ENCODE measurements around the gene EXOC4. TPM values are rescaled to one million over a fixed set of nuclear protein-coding genes. Genes with fewer than 3 reads are reported as not detected.

The EXOC4 gene
- total RNA-seq, 1 donor from 2014 or later = 67.7 TPM

DNA sequence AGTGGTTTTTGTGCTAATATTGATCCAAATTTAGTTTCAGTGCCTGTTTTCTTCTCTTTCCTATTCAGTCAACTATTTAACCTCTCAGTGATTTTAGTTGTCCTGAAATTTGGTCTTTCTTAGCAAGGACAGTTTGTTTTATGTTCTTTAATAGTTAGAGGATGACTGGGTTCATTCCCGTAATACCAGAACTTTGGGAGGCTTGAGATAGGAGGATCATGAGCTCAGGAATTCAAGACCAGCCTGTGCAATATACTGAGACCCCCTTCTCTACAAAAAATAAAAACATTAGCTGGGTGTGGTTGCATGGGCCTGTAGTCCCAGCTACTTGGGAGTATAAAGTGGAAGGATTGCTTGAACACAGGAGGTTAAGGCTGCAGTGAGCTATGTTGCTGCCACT lies 148.3 kb downstream of the EXOC4 start:
- no peak overlapping the region for H3K4me3 Mint-ChIP-seq (ENCODE audit: unreplicated experiment)
- DNase-seq (ENCODE audit: low spot score) = no peak
- no peaks in the 10 kb centered on the region for H3K9me3 Mint-ChIP-seq (ENCODE audit: low read depth)
- H3K27ac Mint-ChIP-seq (ENCODE audit: unreplicated experiment) = no peak overlapping the region
- H3K36me3 Mint-ChIP-seq (ENCODE audit: low read depth) = no peaks in the 10 kb centered on the region
- TF ChIP-seq, protein P1, sequence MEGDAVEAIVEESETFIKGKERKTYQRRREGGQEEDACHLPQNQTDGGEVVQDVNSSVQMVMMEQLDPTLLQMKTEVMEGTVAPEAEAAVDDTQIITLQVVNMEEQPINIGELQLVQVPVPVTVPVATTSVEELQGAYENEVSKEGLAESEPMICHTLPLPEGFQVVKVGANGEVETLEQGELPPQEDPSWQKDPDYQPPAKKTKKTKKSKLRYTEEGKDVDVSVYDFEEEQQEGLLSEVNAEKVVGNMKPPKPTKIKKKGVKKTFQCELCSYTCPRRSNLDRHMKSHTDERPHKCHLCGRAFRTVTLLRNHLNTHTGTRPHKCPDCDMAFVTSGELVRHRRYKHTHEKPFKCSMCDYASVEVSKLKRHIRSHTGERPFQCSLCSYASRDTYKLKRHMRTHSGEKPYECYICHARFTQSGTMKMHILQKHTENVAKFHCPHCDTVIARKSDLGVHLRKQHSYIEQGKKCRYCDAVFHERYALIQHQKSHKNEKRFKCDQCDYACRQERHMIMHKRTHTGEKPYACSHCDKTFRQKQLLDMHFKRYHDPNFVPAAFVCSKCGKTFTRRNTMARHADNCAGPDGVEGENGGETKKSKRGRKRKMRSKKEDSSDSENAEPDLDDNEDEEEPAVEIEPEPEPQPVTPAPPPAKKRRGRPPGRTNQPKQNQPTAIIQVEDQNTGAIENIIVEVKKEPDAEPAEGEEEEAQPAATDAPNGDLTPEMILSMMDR (IDR thresholded peaks at IDR 0.05) = no peak
- H3K4me1 Mint-ChIP-seq (ENCODE audit: low read depth) = peaks cover 17% of the 10 kb centered on the region
- no peaks in the 10 kb centered on the region for H3K27me3 Mint-ChIP-seq (ENCODE audit: low read depth)

DNA sequence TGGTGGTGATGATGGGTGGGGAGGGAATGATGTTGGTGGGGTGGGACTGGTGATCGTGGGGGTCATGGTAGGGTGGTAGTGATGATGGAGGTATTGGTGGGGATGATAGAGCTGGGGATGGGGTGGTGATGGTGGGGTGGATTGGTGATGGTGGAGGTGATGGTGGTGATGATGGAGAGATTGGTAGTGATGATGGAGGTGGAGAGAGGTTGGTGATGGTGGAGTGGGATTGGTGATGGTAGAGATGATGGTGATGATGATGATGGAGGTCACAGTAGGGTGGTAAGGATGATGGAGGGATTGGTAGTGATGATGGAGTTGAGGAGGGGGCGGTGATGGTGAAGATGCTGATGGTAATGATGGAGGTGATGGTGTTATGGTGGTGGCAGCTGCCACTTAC lies 155.3 kb downstream of the EXOC4 start:
- TF ChIP-seq, protein P1 (IDR thresholded peaks at IDR 0.05) = no peak
- no peak for DNase-seq (ENCODE audit: low spot score)
- Mint-ChIP-seq H3K4me1 (ENCODE audit: low read depth) (peaks cover 7% of the 10 kb centered on the region), H3K27ac (ENCODE audit: unreplicated experiment) (no peak overlapping the region), H3K4me3 (ENCODE audit: unreplicated experiment) (no peak overlapping the region), H3K9me3 (ENCODE audit: low read depth) (peaks cover 7% of the 10 kb centered on the region), H3K27me3 (ENCODE audit: low read depth) (no peaks in the 10 kb centered on the region), H3K36me3 (ENCODE audit: low read depth) (no peaks in the 10 kb centered on the region)

DNA sequence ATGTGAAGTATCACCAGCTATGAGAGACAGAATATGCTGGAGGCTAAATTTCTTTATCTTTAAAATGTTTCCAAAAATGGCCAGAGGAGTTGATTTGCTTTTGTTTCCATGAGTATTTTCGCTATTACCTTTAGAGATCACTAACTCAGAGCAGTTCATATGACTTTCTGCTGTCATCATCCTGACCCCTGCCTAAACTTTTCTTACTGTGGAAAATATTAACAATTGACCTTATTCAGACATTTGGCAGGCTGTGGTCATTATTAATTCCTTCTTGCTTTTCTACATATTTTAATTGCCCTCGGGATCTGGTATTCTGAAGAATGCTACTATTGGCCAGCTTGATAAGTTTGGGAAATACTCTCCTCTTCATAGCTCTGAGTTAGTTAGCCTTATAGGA lies 156.5 kb downstream of the EXOC4 start:
- TF ChIP-seq, protein P1 (IDR thresholded peaks at IDR 0.05) = no peak
- no peak for DNase-seq (ENCODE audit: low spot score)
- peaks cover 7% of the 10 kb centered on the region for H3K9me3 Mint-ChIP-seq (ENCODE audit: low read depth)
- H3K4me1 Mint-ChIP-seq (ENCODE audit: low read depth) = peaks cover 7% of the 10 kb centered on the region
- no peaks in the 10 kb centered on the region for H3K36me3 Mint-ChIP-seq (ENCODE audit: low read depth)
- H3K27me3 Mint-ChIP-seq (ENCODE audit: low read depth) = no peaks in the 10 kb centered on the region
- no peak overlapping the region for H3K27ac Mint-ChIP-seq (ENCODE audit: unreplicated experiment)
- H3K4me3 Mint-ChIP-seq (ENCODE audit: unreplicated experiment) = no peak overlapping the region

DNA sequence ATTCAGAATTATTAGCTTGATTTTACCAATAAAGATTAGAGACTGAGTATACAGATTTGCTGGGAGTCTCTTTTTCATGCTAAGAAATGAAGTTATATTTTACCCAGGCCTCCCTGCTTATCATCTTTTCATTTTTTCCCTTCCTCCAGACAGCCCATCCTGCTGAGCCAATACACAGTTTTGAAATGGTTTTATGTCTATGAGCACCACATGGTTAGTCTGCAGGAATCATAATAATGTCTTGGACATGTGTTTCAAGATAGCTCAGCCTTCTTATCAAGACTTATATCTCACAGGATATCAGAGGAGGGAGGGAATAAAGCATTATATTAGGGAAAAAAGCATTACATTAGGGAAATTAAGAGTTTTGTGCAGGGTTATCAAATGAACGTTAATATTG lies 157.1 kb downstream of the EXOC4 start:
- no peaks in the 10 kb centered on the region for H3K27me3 Mint-ChIP-seq (ENCODE audit: low read depth)
- TF ChIP-seq, protein P1 (IDR thresholded peaks at IDR 0.05) = no peak
- H3K4me1 Mint-ChIP-seq (ENCODE audit: low read depth) = peaks cover 7% of the 10 kb centered on the region
- DNase-seq (ENCODE audit: low spot score) = no peak
- H3K9me3 Mint-ChIP-seq (ENCODE audit: low read depth) = peaks cover 7% of the 10 kb centered on the region
- no peak overlapping the region for H3K4me3 Mint-ChIP-seq (ENCODE audit: unreplicated experiment)
- H3K36me3 Mint-ChIP-seq (ENCODE audit: low read depth) = no peaks in the 10 kb centered on the region
- H3K27ac Mint-ChIP-seq (ENCODE audit: unreplicated experiment) = no peak overlapping the region

DNA sequence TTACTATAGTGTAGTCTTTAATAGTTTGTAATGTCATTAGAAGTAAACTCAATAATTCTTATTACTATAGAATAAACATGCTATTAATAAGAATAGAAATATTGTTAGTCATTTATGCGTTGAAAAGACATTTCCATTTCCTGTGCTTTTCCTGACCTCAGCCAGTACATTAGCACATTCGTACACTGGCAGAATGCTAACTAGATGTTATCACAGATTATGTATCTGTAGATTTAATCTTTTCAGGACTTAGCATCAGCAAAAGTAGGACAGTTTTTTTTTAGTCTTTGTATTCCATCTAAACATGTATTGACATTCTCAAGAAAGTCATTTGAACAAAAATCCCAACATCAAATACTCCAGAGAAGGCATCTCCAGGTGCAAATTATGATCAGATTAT lies 158.5 kb downstream of the EXOC4 start:
- H3K4me3 Mint-ChIP-seq (ENCODE audit: unreplicated experiment) = no peak overlapping the region
- no peak for DNase-seq (ENCODE audit: low spot score)
- no peak overlapping the region for H3K27ac Mint-ChIP-seq (ENCODE audit: unreplicated experiment)
- H3K9me3 Mint-ChIP-seq (ENCODE audit: low read depth) = peaks cover 7% of the 10 kb centered on the region
- H3K27me3 Mint-ChIP-seq (ENCODE audit: low read depth) = no peaks in the 10 kb centered on the region
- peaks cover 7% of the 10 kb centered on the region for H3K4me1 Mint-ChIP-seq (ENCODE audit: low read depth)
- TF ChIP-seq, protein P1 (IDR thresholded peaks at IDR 0.05) = no peak
- H3K36me3 Mint-ChIP-seq (ENCODE audit: low read depth) = no peaks in the 10 kb centered on the region

All from chondrocyte (in vitro differentiated cells).